NT2/D1 (cell line): ENCODE measurements around the gene SLC30A7.
"Not testable (repeated sequence)": the region's sequence is repeated elsewhere in the genome, so short reads cannot be mapped to it uniquely, and the experiment has no call there.

ENCODE experiments used
- DNase-seq: peaks from one replicate; pipeline ENCODE4 v3.0.0-alpha.2; 2011; ENCODE audit warnings: low read depth, low spot score
- H3K27me3 ChIP-seq: 2 replicates; pipeline ENCODE4 v1.6.0; 2011; ENCODE audit warnings: mild to moderate bottlenecking; ENCODE audit not compliant: insufficient read length, insufficient read depth
- H3K36me3 ChIP-seq: 2 replicates; pipeline ENCODE4 v1.6.1; 2011; ENCODE audit warnings: mild to moderate bottlenecking, low read length, mixed read lengths; ENCODE audit not compliant: insufficient read depth, insufficient read length
- H3K4me1 ChIP-seq: 2 replicates; pipeline ENCODE4 v1.5.1; 2011; ENCODE audit not compliant: insufficient read depth, insufficient read length
- H3K4me3 ChIP-seq: 2 replicates; pipeline ENCODE4 v1.5.1; 2011; ENCODE audit warnings: low read depth; ENCODE audit not compliant: insufficient read length
- H3K9ac ChIP-seq: 2 replicates; pipeline ENCODE4 v1.6.0; 2011; ENCODE audit warnings: low read depth; ENCODE audit not compliant: insufficient read length
- H3K9me3 ChIP-seq: 2 replicates; pipeline ENCODE4 v1.5.1; 2011; ENCODE audit warnings: mild to moderate bottlenecking, low read length; ENCODE audit not compliant: insufficient read depth
- SUZ12 ChIP-seq: IDR thresholded peaks from 2 replicates; pipeline ENCODE4 v1.6.1; 2011; ENCODE audit not compliant: insufficient read length, insufficient read depth; ENCODE audit errors: extremely low read depth
- YY1 ChIP-seq: IDR thresholded peaks from 2 replicates; pipeline ENCODE4 v1.6.1; 2011; ENCODE audit not compliant: insufficient read length, insufficient read depth
- ZNF274 ChIP-seq: IDR thresholded peaks from 2 replicates; pipeline ENCODE4 v1.6.1; 2011; ENCODE audit warnings: mild to moderate bottlenecking, low read depth, low read length

The SLC30A7 gene

DNA sequence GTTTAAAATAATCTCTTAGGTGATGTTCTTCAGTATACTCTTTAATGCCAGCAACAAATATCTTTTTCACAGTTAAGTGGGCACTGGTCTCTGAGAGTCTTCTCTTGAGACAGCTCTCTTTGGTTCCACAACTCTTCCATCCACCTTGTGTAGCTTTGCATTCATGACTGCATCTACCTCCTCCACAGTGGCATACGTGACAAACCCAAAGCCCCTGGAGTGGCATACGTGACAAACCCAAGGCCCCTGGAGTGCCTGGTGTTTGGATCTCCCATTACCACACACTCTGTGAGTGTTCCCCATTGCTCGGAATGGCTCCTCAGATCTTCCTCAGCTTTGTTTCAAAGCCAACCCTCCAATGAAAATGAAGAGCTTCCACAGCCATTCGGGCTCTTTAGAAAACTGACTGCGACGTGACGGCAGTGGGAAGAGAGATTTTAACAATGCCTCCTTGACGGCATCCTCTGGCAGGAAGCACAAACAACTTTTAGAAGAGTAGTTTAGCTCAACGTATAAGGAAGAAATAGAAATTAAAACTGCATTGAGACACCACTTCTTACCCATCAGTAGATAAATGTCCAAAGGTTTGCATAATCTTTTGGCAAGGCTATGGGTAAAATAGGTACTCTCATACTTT lies 45.8 kb downstream of the SLC30A7 start:
- no peak overlapping the region for H3K9ac ChIP-seq
- no peaks in the 10 kb centered on the region for H3K4me1 ChIP-seq
- TF ChIP-seq SUZ12 (no peak), YY1 (no peak), ZNF274 (no peak)
- no peak for DNase-seq
- no peaks in the 10 kb centered on the region for H3K27me3 ChIP-seq
- no peak overlapping the region for H3K4me3 ChIP-seq
- peaks cover 22% of the 10 kb centered on the region for H3K36me3 ChIP-seq
- peaks cover 8% of the 10 kb centered on the region for H3K9me3 ChIP-seq

DNA sequence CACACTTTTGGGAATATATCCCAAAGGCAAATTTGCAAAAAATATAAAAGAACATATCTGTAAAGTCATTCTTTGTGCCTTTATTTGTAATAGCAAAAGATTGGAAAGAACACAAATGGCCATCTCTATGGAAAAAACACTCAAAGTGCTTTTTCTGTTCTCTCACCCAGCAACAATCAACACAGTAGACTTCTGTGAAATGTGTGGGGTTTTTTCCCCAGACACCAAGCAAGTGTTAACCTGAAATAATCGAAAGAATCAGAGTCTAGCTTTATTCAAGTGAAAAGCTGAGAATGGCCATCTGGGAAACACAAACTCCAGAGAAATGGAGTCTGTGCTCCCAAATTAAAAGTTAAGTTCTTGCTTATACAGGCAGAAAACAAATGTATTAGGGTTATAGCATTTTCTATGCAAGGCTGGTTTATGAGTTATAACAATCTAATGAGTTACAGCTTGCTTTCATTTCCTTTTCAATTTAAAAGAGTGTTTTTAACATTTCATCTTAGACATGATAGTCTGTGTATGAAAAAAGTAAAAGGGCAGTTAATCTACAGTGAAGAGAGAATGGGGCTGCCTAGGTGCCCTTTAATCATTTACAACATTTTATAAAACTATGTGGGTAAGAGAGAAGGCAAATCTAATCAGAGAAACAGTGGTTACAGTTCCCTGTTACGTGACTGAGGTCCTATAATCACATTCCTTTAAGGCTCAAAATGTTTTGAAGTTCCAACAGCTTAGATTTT lies 46.6 kb downstream of the SLC30A7 start:
- H3K36me3 ChIP-seq, result peaks cover 22% of the 10 kb centered on the region
- TF ChIP-seq SUZ12 (no peak), ZNF274 (no peak), YY1 (no peak)
- no peaks in the 10 kb centered on the region for H3K4me1 ChIP-seq
- H3K4me3 ChIP-seq, result no peak overlapping the region
- H3K27me3 ChIP-seq, result no peaks in the 10 kb centered on the region
- H3K9ac ChIP-seq, result no peak overlapping the region
- no peak for DNase-seq
- peaks cover 5% of the 10 kb centered on the region for H3K9me3 ChIP-seq

DNA sequence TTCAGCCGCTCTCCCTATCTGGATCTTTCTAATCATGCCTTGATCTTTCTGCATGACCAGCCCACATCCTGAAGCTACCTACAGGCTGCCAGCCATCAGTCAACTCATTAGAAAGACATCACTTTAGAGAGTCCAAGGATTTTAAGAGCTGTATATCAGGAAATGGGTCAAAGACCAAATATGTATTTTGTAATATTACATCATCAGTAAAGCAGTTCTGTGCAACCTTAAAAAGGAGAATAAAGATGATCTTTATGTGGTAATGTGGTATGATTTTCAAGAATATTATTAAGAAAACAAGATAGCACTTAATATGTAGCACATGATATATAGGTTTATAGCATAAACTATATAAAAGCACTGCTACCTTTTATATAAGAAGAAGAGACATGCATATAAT lies 47.6 kb downstream of the SLC30A7 start:
- Histone ChIP-seq H3K9ac (no peak overlapping the region), H3K9me3 (no peaks in the 10 kb centered on the region), H3K36me3 (peaks cover 15% of the 10 kb centered on the region), H3K27me3 (no peaks in the 10 kb centered on the region), H3K4me1 (no peaks in the 10 kb centered on the region), H3K4me3 (no peak overlapping the region)
- no peak for DNase-seq
- TF ChIP-seq ZNF274 (no peak), YY1 (no peak), SUZ12 (no peak)

DNA sequence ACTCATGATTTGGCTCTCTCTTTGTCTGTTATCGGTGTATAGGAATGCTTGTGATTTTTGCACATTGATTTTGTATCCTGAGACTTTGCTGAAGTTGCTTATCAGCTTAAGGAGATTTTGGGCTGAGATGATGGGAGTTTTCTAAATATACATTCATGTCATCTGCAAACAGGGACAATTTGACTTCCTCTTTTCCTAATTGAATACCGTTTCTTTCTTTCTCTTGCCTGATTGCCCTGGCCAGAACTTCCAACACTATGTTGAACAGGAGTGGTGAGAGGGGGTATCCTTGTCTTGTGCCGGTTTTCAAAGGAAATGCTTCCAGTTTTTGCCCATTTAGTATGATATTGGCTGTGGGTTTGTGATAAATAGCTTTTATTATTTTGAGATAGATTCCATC lies 50.2 kb downstream of the SLC30A7 start:
- H3K9ac ChIP-seq, DNase-seq, H3K4me1 ChIP-seq, H3K4me3 ChIP-seq, H3K9me3 ChIP-seq, H3K36me3 ChIP-seq, H3K27me3 ChIP-seq: not testable (repeated sequence)

DNA sequence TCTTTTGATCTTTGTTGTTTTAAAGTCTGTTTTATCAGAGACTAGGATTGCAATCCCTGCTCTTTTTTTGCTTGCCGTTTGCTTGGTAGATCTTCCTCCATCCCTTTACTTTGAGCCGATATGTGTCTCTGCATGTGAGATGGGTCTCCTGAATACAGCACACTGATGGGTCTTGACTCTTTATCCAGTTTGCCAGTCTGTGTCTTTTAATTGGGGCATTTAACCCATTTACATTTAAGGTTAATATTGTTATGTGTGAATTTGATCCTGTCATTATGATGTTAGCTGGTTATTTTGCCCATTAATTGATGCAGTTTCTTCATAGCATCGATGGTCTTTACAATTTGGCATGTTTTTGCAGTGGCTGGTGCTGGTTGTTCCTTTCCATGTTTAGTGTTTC lies 51.9 kb downstream of the SLC30A7 start:
- H3K9me3 ChIP-seq, H3K9ac ChIP-seq, H3K4me1 ChIP-seq, H3K4me3 ChIP-seq, DNase-seq, H3K27me3 ChIP-seq: not testable (repeated sequence)
- peaks cover 12% of the 10 kb centered on the region for H3K36me3 ChIP-seq

DNA sequence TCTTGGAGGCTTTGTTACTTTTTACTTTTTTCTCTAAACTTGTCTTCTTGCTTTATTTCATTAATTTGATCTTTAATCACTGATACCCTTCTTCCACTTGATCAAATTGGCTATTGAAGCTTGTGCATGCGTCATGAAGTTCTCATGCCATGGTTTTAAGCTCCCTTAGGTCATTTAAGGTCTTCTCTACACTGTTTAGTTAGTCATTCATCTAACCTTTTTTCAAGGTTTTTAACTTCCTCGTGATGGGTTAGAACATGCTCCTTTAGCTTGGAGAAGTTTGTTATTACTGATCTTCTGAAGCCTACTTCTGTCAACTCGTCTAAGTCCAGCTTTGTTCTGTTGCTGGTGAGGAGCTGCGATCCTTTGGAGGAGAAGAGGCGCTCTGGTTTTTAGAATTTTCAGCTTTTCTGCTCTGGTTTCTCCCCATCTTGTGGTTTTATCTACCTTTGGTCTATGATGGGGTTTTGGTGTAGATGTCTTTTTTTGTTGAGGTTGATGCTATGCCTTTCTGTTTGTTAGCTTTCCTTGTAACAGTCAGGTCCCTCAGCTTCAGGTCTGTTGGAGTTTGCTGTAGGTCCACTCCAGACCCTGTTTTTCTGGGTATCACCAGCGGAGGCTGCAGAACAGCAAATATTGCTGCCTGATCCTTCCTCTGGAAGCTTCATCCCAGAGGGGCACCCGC lies 53.0 kb downstream of the SLC30A7 start:
- not testable (repeated sequence) for H3K9ac ChIP-seq, H3K4me3 ChIP-seq, H3K27me3 ChIP-seq, H3K4me1 ChIP-seq, DNase-seq, H3K9me3 ChIP-seq
- H3K36me3 ChIP-seq, result peaks cover 12% of the 10 kb centered on the region

DNA sequence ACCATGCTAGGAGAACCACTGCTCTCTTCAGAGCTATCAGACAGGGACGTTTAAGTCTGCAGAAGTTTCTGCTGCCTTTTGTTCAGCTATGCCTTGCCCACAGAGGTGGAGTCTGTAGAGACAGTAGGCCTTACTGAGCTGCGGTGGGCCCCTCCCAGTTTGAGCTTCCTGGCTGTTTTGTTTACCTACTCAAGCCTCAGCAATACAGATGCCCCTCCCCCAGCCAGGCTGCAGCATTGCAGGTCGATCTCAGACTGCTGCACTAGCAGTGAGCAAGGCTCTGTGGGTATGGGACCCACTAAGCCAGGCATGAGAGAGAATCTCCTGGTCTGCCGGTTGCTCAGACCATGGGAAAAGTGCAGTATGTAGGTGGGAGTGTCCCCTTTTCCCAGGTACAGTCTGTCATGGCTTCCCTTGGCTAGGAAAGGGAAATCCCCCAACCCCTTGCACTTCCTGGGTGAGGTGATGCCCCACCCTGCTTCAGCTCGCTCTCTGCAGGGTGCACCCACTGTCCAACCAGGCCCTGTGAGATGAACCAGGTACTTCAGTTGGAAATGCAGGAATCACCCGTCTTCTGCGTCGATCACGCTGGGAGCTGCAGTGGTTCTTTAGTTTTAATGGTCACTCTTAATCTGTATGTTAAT lies 53.7 kb downstream of the SLC30A7 start:
- peak overlapping the region; percentile 9 for H3K9ac ChIP-seq
- DNase-seq, result peak; percentile 84

More for the DNA sequence above, 53.7 kb downstream of the SLC30A7 start:
- peak overlapping the region; percentile 6 for H3K4me3 ChIP-seq
- not testable (repeated sequence) for H3K9me3 ChIP-seq, H3K4me1 ChIP-seq, H3K27me3 ChIP-seq
- H3K36me3 ChIP-seq, result peaks cover 10% of the 10 kb centered on the region
